K562 (cell line): Measurements from ENCODE around the gene SLC7A6. TPM values are rescaled to one million over a fixed set of nuclear protein-coding genes. Genes with fewer than 3 reads are reported as not detected.

Experiments used
- ATAC-seq: fragments of 200-7000 bp; cut with Tn5 transposase; 3 replicates; pipeline ENCODE4 v1.9.1; 2020; ENCODE audit warnings: moderate library complexity
- BruUV-seq: library from RNA; stranded (reverse); fragments of 400-500 nt; replicated peaks from 2 replicates; lab custom pipeline; 2021; lab: Mats Ljungman, UMichigan
- CTCF ChIA-PET: fragments of 300-600 bp; formaldehyde crosslinking; extraction: SDS; loops from one replicate; lab custom pipeline; 2021; ENCODE audit warnings: low intra/inter-chr PET ratio; lab: Yijun Ruan, JAX
- POLR2A ChIA-PET: fragments of 300-600, 350-650 bp; sonication (Branson Sonifier 250); formaldehyde crosslinking; extraction: SDS; loops from one replicate; lab custom pipeline; 2021; ENCODE audit warnings: antibody characterized with exemption, inconsistent platforms; lab: Yijun Ruan, JAX
- DNase-seq, 4 experiments: peaks; one replicate each; pipeline versions ENCODE4 v3.0.0 to v3.0.0-alpha.2; 2011 to 2018; ENCODE audit warnings: low spot score in 3 of 4, mixed read lengths in 3 of 4; ENCODE audit errors: extremely low read depth in 1 of 4
- FAIRE-seq: peaks from 2 replicates; lab custom pipeline; 2011; peaks lifted over from hg19 to GRCh38; lab: Jason Lieb, UNC
- H2AFZ ChIP-seq: 2 replicates; pipeline ENCODE4 v1.6.0; 2011; ENCODE audit warnings: low read depth, low read length, control low read depth, inconsistent platforms
- H3K27ac ChIP-seq: fragments of 200-600 bp; 3 replicates; pipeline ENCODE4 v1.8.0; 2011; ENCODE audit warnings: low read depth, mild to moderate bottlenecking, control low read depth, inconsistent platforms, low read length, moderate library complexity, mixed read lengths; ENCODE audit errors: extremely low read depth
- H3K27me3 ChIP-seq, 2 experiments: fragments of 300-600 bp in 1 of 2; 2 replicates in 1 of 2; 3 replicates in 1 of 2; pipeline versions ENCODE4 v1.6.0 to v1.8.0; 2011; ENCODE audit warnings: inconsistent platforms in 2 of 2, low read length in 2 of 2, mild to moderate bottlenecking in 1 of 2, mixed read lengths in 1 of 2, moderate library complexity in 1 of 2; ENCODE audit not compliant: control insufficient read depth in 2 of 2, insufficient read depth in 2 of 2
- H3K36me3 ChIP-seq: fragments of 300-600 bp; 3 replicates; pipeline ENCODE4 v1.8.0; 2011; ENCODE audit warnings: mild to moderate bottlenecking, low read length, inconsistent platforms; ENCODE audit not compliant: control insufficient read depth, insufficient read depth
- H3K4me1 ChIP-seq, 2 experiments: fragments of 200-600 bp in 1 of 2; replicated peaks in 1 of 2; 2 replicates in 1 of 2; 3 replicates in 1 of 2; pipeline versions ENCODE4 v1.5.1 to v1.8.0; 2011; ENCODE audit warnings: inconsistent platforms in 2 of 2, low read length in 2 of 2, mild to moderate bottlenecking in 1 of 2, mixed read lengths in 1 of 2, moderate library complexity in 1 of 2; ENCODE audit not compliant: control insufficient read depth in 2 of 2, insufficient read depth in 2 of 2
- H3K4me2 ChIP-seq: 2 replicates; pipeline ENCODE4 v1.6.1; 2011; ENCODE audit warnings: low read length, control low read depth, inconsistent platforms, mixed read lengths; ENCODE audit not compliant: insufficient read depth
- H3K4me3 ChIP-seq: fragments of 200-600 bp; sonication (generic), shearing (Covaris generic); 2 replicates; pipeline ENCODE4 v1.5.1; 2016; ENCODE audit warnings: control low read depth, inconsistent platforms
- H3K79me2 ChIP-seq: fragments of 200-600 bp; 3 replicates; pipeline ENCODE4 v1.8.0; 2011; ENCODE audit warnings: low read length, inconsistent platforms; ENCODE audit not compliant: control insufficient read depth, insufficient read depth
- H3K9ac ChIP-seq, 2 experiments: 2 replicates each; pipeline versions ENCODE4 v1.6.0 to v1.6.1; 2011; ENCODE audit warnings: low read depth in 2 of 2, low read length in 2 of 2, control low read depth in 1 of 2, inconsistent platforms in 1 of 2, mild to moderate bottlenecking in 1 of 2, mixed read lengths in 1 of 2; ENCODE audit not compliant: insufficient read depth in 1 of 2
- H3K9me1 ChIP-seq: one replicate; pipeline ENCODE4 v1.6.0; 2011; ENCODE audit warnings: inconsistent platforms, mild to moderate bottlenecking, low read length, moderate library complexity; ENCODE audit not compliant: control insufficient read depth, insufficient read depth
- H3K9me3 ChIP-seq: replicated peaks from 2 replicates; pipeline ENCODE4 v1.5.1; 2011; ENCODE audit warnings: low read depth, low read length, inconsistent platforms; ENCODE audit not compliant: control insufficient read depth, insufficient read depth
- H4K20me1 ChIP-seq: replicated peaks from 2 replicates; pipeline ENCODE4 v1.6.1; 2011; ENCODE audit warnings: low read length, inconsistent platforms, mixed read lengths; ENCODE audit not compliant: control insufficient read depth, insufficient read depth
- BHLHE40 ChIP-seq: IDR thresholded peaks from 2 replicates; pipeline ENCODE4 v1.6.1; 2011; ENCODE audit warnings: low read length, improper control_type of control experiment
- HDAC2 ChIP-seq: fragments of 450-650 bp; IDR thresholded peaks from 2 replicates; pipeline ENCODE4 v1.6.1; 2016; ENCODE audit warnings: mild to moderate bottlenecking
- IRF2 ChIP-seq: sonication (generic); formaldehyde crosslinking; IDR thresholded peaks from 2 replicates; pipeline ENCODE4 v1.8.1; 2022; ENCODE audit warnings: mild to moderate bottlenecking, missing genetic modification reagents
- KLF16 ChIP-seq: IDR thresholded peaks from 2 replicates; pipeline ENCODE4 v1.6.1; 2016; ENCODE audit warnings: antibody characterized with exemption
- MED1 ChIP-seq: sonication (generic); formaldehyde crosslinking; IDR thresholded peaks from 2 replicates; pipeline ENCODE4 v1.8.1; 2023; ENCODE audit warnings: missing genetic modification reagents, borderline replicate concordance
- ZBTB1 ChIP-seq: sonication (generic); formaldehyde crosslinking; IDR thresholded peaks from 2 replicates; pipeline ENCODE4 v1.8.1; 2023; ENCODE audit warnings: missing genetic modification reagents, low read depth, mild to moderate bottlenecking, borderline replicate concordance
- ZBTB8A ChIP-seq: fragments of 450-650 bp; IDR thresholded peaks from 2 replicates; pipeline ENCODE4 v1.6.1; 2018; ENCODE audit warnings: mild to moderate bottlenecking, moderate library complexity; ENCODE audit not compliant: partially characterized antibody
- WGBS: fragments of 100-300 bp; shearing (Covaris generic); methylation state at CpG from one replicate; pipeline ENCODE4 v1.1.6; 2016; ENCODE audit warnings: low coverage, mixed read lengths; ENCODE audit not compliant: insufficient coverage; ENCODE audit errors: missing lambda C conversion rate; 5-methylcytosine and 5-hydroxymethylcytosine counted together
- in situ Hi-C: fragments of 300-500 bp; cut with MboI; formaldehyde crosslinking; loops from 4 replicates; pipeline ENCODE4 v1.15.0; 2018; ENCODE audit warnings: inconsistent platforms, mixed read lengths
- intact Hi-C: fragments of 100-400 bp; cut with micrococcal nuclease; formaldehyde crosslinking; loops from 2 replicates; pipeline ENCODE4 v1.14.2; 2022
- polyA plus RNA-seq, 8 experiments: library from polyadenylated mRNA; depleted of rRNA in 4 of 8; stranded (reverse) in 5 of 8; unstranded in 3 of 8; fragments of >200 nt; fragmentation: Nextera tagmentation in 2 of 8; fragmentation: Illumina TruSeq in 1 of 8; extraction: Ambion mirVana in 2 of 8; extraction: Trizol in 1 of 8; gene quantifications; 2 replicates each; pipeline versions ENCODE4 v1.2.1 to v1.2.3, GENCODE V29; 2011 to 2014; ENCODE audit warnings: inconsistent platforms in 1 of 8, missing spikeins in 1 of 8
- total RNA-seq, 7 experiments: library from RNA; depleted of rRNA in 6 of 7; stranded (reverse); fragments of >200 nt in 6 of 7; fragmentation: Illumina TruSeq in 2 of 7; extraction: Trizol in 2 of 7; gene quantifications; 2 replicates each; pipeline versions ENCODE4 v1.2.1 to v1.2.3, GENCODE V29; 2011 to 2021; ENCODE audit warnings: low replicate concordance in 1 of 7

SLC7A6 gene
- total and polyA plus RNA-seq, 9 of the 15 experiments (the other 6 are each of a cell fraction or from before 2014, with no cell fraction given): 12.6 to 60.1 (median 29.8) TPM

- BruUV-seq: no TSS peak
- WGBS: 59% methylated on average over 6 of the region's 6 CpGs
- Histone ChIP-seq H3K79me2 (peaks cover 2% of the 10 kb centered on the region; the same call in 2 of the 3 replicates), H3K36me3 (peaks cover 7% of the 10 kb centered on the region; the same call in 1 of the 3 replicates), H3K4me2 (no peak overlapping the region), H4K20me1 (peaks cover 3% of the 10 kb centered on the region; the same call in 1 of the 2 replicates), H3K27me3 (no peaks in the 10 kb centered on the region)
- ATAC-seq: no peak
- in situ Hi-C loops: no loop called here
- no peak for FAIRE-seq
- TF ChIP-seq MED1: no peak
- TF ChIP-seq KLF16: no peak
- no peak for TF ChIP-seq HDAC2
- no peak for TF ChIP-seq IRF2
- no peak for TF ChIP-seq ZBTB1
- no peak for TF ChIP-seq ZBTB8A
- TF ChIP-seq, all 486 proteins: peak for 0
- H3K27ac ChIP-seq: no peak overlapping the region
- DNase-seq: no peak
- H3K4me1 ChIP-seq: peaks cover 16 to 17% of the 10 kb centered on the region in 2 experiments
- intact Hi-C loops: no loop called here
- H3K9ac ChIP-seq: no peak overlapping the region
- no peak overlapping the region for H3K4me3 ChIP-seq
- no peak overlapping the region for H2AFZ ChIP-seq
- H3K9me1 ChIP-seq: peaks cover 8% of the 10 kb centered on the region
- CTCF ChIA-PET: no interaction called here
- no peaks in the 10 kb centered on the region for H3K9me3 ChIP-seq
- POLR2A ChIA-PET: interaction anchor here (1.3 kb wide), 1 partner anchor 13 kb away, joined by 5 read pairs; the partner anchor contains the start of gene SLC7A6
These were observed 13.4 kb upstream of the SLC7A6 start for GRCh38 chr16:68250951-68251350.

- CTCF ChIA-PET: no interaction called here
- no peak for DNase-seq
- H2AFZ ChIP-seq: no peak overlapping the region
These were observed 12.5 kb upstream of the SLC7A6 start for GRCh38 chr16:68251832-68252231.

More at GRCh38 chr16:68251832-68252231, 12.5 kb upstream of the SLC7A6 start:
- H3K9ac ChIP-seq: no peak overlapping the region
- ATAC-seq (no peak), FAIRE-seq (no peak)
- peaks cover 7 to 8% of the 10 kb centered on the region in 2 experiments; a peak in 4 of 5 replicates for H3K4me1 ChIP-seq
- H3K9me1 ChIP-seq: peaks cover 4% of the 10 kb centered on the region
- no TSS peak for BruUV-seq
- H3K4me2 ChIP-seq: no peak overlapping the region
- no peaks in the 10 kb centered on the region for H3K9me3 ChIP-seq
- POLR2A ChIA-PET: interaction anchor here (0.6 to 1.3 kb wide), 3 partner anchors 12 to 87 kb away, joined by 3 to 5 read pairs (median 4); partner anchors contain the start of gene SLC7A6
- no peaks in the 10 kb centered on the region for H3K27me3 ChIP-seq
- no peak overlapping the region for H3K27ac ChIP-seq
- peaks cover 7% of the 10 kb centered on the region; the same call in 1 of the 3 replicates for H3K36me3 ChIP-seq
- in situ Hi-C loops: no loop called here
- H4K20me1 ChIP-seq: no peaks in the 10 kb centered on the region; the same call in 1 of the 2 replicates
- no peak overlapping the region for H3K4me3 ChIP-seq
- intact Hi-C loops: no loop called here
- H3K79me2 ChIP-seq: no peaks in the 10 kb centered on the region
- 58% methylated on average over 4 of the region's 5 CpGs for WGBS
- TF ChIP-seq BHLHE40: no peak
- TF ChIP-seq, all 486 proteins: peak for 0
